Effector CD8-positive, alpha-beta T cell (primary cell): Measurements from ENCODE around the gene CDKAL1.
"Not testable (repeated sequence)": the region's sequence is repeated elsewhere in the genome, so short reads cannot be mapped to it uniquely, and the experiment has no call there.

ENCODE experiments used
- DNase-seq: peaks from one replicate; lab custom pipeline; 2025; lab: John Stamatoyannopoulos, UW

Gene CDKAL1

DNA sequence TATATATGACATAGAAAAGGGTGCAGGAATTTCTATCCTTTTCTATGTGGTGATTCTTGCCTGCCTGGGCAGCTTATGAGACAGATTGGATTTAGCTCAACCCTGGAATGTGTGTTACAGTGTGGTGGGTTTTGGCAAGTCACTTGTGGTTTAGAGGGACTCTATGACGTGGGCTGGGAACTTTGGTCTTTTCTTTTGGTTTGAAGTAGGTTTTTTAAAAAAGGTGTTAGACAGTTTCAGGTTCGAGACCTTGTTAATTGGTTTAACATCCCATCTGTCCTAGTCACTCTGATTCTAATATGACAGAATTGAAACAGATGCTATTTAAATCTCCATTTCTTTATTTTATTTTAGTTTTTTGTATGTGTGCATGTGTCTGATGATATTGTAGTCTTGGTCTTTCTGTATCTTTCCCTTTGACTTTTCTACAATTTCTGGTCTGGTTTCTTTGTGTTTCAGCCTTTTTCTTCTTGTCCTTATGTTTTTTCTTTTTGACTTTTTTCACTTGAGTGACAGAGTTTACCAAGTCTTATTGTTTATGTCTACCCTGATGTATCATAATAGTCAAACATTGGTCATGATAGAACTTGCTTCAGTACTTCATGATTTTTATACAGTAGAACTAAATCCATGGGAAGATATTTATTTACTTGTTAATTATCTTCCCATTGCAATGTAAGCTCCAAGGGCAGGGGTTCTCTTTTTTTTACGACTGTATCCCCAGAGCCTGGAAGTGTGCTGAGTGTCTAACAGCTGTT lies 174.3 kb downstream of the CDKAL1 start:
- DNase-seq, result no peak

DNA sequence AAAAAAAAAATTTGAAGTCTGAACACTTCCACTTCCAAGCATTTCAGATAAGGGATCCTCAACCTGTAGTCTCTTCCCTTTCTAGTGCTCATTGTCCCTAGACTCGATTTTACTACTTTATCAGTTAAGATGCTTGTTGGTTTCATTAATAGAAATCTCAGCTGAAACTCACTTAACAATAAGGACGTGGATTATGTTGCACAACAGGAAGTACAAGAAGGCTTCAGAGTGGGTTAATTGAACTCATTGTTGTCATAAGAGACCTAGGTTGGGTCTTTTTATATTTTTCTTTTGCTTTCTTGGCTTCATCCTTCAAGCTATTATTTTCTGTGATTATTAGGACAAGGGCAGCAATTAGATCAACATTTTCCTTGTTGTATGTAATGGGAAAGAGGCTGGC lies 175.2 kb downstream of the CDKAL1 start:
- DNase-seq, result no peak

DNA sequence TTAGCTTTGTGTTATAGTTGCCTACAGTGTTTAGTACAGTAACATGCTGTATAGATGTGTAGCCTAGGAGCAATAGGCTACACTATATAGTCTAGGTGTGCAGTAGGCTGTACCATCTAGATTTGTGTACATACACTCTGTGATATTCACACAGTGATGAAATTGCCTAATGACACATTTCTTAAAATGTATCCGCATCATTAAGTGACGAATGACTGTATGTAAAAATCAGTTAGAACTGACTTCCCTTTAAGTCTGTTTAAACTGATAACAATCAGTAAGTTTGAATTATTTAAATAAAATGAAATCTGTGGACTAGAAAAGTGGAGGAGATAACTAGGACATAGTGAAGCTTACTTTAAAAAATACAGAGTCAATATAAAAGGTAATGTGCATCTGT lies 176.1 kb downstream of the CDKAL1 start:
- DNase-seq, result no peak

DNA sequence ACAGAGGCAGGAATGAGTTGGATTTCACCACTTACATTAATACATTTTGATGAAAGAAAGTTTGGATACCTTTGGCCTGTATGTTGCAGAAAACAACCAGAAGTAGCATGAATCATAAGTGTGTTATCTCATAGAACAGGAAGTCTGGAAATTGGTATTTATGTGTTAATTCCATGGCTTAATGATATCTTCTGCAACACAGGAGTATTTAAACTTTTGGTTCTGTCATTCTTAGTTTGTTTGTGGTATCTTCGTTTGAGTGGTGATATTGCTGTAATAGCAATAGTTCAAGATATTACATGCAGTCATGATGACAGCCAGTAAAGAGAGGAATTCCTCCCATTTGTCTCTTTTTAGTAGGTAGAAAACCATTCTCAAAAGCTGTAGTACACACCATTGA lies 177.3 kb downstream of the CDKAL1 start:
- no peak for DNase-seq

DNA sequence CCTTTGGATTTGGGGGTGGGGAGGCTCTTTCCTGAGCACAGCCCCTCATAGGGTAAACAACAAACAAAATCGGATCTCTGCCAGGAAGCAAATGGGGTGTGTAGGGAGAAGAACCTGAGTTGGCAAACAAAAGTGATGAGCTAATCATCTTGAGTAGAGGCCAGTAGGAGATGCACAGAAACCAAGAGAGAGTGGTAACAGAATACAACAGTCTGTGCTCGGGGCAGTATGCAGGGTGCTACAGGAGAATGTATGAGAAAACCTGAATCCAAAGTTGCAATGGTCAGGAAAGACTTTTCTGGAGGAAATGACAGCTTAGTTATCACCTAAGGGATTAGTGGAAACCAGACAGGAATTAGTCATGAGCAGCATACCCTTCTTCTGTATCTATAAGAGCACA lies 177.8 kb downstream of the CDKAL1 start:
- no peak for DNase-seq

DNA sequence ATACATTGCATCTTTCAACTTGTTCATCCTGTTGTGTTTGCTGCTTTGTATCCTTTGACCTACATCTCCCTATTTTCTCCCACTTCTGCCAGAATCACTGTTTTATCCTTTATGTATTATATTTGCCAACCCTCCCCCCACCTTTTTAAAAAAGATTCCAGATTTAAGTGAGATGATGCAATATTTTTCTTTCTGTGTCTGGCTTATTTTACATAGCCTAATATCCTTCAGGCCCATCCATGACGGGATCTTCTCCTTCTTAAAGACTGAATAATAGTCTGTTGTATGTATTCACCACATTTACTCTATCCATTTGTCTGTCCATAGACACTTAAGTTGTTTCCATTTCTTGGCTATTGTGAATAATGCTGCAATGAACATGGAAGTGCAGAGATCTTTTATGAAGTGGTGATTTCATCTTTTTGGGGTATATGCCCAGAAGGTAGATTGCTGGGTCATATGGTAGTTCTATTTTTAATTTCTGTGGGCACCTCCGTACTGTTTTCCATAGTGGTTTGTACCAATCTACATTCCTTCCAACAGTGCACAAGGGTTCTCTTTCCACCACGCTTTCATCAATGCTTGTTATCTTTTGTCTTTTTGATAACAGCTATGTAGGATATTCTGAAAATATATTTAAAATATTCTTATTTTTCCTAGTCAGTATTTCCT lies 181.0 kb downstream of the CDKAL1 start:
- DNase-seq, result no peak

DNA sequence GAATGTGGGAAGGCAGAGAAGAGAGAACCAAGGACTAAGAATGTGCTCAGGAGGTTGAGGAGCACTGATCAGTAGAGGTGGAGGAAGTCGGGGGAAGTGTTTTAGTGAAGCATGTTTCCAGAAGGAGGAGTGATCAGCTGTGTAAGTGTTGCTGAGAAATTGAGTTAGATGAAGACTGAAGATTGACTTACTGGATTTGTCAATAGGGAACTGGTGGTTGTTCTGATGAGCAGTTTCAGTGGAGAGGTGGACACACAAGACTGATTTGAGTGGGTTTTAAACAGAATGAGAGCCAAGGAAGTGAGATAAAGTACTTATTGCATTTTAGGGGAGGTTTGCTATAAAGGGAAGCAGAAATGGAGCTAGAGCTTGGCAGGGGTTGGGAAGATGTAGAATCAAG lies 182.6 kb downstream of the CDKAL1 start:
- DNase-seq, result no peak

DNA sequence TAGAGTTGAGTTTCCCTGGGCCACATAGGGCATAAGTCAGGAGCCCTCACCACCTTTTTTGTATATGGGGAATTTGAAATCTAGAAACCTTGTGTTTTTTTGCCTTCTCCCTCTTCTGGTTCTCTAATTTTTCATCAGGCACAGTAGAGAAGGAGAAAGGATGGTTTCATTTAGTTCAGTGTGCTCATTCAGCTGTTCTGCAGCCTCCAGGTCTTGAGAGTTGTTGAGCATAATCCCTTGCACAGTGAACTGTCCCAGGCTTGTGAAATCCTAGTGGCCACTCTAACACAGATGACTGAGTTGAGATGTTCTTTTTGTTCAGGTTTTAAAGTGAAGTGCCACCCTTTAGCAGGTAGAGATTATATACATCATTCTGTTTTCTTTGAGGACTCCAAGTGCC lies 183.5 kb downstream of the CDKAL1 start:
- no peak for DNase-seq

DNA sequence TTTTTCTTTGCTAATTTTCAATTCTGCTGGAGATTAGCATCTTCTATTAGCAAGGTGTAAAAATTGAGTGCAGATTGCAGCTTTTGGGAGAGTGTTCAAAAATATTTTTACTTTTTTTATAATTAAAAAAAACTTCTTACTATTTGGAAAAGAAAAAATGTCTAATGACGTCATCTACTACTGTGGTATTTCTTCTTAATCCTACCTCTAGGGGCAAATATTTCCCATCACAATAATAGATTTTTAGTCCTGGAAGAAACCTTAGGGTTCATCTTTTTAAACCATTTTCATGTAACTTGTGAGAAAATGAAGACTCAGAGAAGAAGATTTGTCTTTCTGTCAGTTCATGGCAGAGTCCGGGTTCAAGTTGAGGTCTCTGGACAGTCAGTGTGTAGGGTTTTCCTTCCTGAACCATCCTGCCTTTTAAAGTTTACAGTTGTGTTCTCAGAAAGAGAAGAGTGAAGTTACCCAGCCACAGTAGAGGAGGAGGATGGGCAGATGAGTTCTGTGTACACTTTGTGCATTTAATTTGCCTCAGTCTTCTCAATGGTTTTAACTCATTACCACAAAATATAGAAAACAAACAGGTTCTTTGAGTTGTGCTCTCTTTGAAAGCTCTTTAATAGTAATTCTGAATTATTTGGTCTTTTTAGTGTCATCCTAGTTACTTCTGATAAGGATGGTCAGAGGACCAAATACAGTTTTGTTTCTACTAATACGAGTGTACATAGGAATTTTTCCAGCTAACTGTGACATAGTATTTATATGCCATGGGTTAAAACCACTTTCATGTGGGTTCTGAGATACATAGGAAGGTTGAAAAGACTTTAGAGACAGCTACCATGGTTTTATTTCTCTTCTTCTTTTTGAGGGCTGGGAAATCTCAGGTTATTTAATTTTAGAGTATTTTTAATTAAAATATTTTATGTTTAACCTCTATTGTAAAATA lies 184.7 kb downstream of the CDKAL1 start:
- no peak for DNase-seq

DNA sequence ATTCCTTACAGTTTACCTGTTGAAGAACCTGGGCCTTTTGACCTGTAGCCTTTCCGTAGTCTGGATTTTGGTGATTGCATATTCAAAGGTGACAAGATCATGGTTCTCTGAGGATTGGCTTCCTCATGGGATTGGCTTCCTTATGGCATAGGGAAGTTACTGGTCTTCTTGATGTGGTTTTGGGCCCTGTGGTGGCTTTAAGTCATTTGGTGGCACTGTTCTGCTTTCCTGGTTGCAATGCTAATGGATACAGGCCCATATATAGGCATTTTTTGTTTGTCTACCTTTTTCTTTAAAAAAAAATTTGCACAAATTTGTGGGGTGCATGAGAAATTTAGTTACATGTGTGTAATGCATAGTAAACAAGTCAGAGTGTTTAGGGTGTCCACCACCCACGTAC lies 185.7 kb downstream of the CDKAL1 start:
- no peak for DNase-seq

DNA sequence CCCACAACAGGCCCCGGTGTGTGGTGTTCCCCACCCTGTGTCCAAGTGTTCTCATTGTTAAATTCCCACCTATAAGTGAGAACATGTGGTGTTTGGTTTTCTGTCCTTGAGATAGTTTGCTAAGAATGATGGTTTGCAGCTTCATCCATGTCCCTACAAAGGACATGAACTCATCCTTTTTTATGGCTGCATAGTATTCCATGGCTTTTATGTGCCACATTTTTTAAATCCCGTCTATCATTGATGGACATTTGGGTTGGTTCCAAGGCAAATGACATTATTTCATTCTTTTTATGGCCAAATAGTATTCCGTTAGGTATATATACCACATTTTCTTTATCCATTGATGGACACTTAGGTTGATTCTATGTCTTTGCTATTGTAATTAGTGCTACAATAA lies 186.9 kb downstream of the CDKAL1 start:
- DNase-seq, result not testable (repeated sequence)

DNA sequence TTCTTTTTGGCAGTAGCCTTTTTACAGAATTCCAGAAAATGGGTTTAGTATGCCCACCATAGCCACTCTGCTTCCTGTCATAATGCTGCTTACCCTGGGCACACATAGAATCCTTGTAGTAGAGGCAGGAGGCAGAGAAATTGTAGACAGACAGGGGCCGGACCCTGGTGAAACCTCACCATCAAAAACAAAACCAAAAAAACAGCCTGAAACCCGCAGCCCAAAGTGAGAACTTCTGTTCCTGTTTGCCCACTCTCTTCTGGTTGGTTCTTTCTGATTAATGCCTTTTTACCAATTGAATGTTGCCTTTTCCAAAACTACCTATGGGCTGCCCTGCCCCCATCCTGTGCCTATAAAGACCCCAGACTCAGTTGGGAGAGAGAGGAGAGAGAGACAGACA lies 188.2 kb downstream of the CDKAL1 start:
- no peak for DNase-seq

DNA sequence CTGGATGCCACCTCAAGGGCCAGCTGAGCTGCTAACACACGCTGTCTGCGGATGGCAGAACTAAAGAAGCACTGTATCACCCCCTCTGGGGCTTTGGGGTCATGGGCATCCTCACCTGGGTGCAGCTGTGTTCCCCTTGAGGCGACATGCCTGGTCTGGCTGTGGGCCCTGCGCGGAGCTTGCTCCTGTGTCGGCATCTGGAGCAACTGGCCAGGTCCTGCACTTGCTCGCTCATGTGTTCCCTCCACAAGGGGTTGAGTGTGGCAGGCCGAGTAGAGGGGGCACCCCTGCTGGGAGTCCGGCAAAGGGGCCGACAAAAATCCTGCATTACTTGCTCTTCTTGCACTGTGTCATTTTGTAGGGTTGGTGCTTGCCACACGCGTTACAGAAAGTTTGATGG lies 189.0 kb downstream of the CDKAL1 start:
- DNase-seq, result no peak

DNA sequence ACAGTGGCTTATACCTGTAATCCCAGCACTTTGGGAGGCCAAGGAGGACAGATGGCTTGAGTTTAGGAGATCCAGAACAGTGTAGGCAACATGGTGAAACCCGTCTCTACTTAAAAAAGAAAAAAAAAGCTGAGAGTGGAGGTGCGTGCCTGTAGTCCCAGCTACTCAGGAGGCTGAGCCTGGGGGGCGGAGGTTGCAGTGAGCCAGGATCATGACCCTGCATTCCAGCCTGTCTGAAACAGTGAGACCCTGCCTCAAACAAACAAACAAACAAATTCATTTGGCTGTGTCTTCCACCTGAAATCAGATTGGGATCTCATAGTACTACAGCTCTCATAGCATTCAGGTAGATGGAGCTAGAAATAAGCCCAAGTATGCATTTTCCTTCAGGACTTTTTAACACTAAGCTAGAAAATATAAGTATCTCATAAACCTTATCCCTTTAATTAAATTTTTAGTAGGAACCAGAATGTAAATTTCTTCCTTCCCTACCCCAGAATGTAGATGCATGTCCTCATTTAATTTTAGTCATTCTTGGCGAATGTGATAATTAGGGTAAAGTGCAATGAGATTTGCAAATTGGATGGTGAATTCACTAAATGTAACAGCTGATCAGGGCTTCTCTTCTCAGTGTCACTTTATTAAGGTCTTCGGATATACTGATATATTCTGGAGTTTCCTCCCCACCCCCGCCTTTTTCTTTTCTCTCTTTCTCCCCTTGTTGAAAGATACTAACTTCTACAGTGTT lies 190.4 kb downstream of the CDKAL1 start:
- no peak for DNase-seq

DNA sequence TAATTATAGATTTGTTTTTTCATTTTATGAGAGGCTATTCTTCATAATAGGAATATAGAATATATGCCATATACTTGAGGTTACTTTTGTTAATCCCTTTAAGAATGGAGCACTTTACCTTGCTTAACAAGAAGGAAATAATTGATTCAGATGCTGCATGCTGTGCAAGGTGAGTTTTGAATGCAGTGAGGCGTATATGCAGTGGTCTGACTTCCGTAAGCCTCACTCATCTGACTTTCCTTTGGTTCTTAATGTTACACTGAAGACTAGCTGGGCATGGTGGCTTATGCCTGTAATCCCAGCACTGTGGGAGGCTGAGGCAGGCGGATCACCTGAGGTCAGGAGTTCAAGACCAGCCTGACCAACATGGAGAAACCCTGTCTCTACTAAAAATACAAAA lies 191.0 kb downstream of the CDKAL1 start:
- DNase-seq, result not testable (repeated sequence)

DNA sequence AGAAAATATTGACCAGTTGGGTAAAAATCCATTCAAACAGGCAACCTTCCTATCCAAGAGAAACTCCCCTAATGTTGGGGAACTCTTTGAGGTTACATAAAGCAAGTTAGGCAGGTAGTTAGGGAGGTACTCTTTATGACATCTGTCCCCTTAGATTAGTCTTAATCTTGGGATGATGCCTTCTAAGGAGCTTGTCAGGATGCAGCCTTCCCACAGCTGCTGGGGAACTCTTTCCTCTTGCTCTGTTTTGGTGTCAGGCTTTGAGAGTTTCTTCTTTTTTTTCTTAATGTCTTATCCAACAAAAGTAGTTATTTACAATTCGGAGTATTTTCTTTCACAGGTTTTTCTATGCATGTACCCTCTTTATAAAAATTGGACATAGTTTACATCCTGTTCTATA lies 194.8 kb downstream of the CDKAL1 start:
- DNase-seq, result no peak

DNA sequence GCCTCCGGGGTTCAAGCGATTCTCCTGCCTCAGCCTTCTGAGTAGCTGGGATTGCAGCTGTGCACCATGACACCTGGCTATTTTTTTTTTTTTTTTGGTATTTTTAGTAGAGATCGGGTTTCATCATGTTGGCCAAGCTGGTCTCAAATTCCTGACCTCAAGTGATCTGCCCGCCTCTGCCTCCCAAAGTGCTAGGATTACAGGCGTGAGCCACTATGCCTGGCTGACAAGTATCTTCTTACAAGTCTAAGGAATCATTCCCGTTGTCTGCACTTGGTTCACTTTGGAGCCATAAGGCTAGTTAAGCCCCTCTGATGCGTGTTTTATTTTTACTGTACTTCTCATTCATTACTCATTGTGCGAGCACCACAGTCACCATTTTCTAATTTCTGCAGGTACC lies 198.1 kb downstream of the CDKAL1 start:
- DNase-seq, result not testable (repeated sequence)

DNA sequence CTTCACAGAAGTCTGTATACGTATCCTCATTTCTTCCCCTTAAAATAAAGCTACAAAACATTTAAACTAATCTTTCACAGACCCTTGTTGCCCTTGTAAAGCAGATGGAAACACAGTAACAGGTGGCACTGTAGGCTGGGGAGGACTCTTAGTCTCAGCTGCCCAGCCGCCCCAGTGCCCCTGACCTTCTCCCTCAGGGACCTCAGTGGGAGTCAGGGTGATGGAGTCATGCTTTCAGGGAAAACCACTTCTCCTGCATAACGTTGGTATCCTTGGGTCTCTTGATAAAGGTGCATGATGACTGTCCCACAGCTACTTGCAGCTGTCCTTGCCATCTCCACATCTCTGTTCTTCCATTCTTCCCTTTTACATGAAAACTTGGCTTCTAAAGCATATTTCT lies 198.6 kb downstream of the CDKAL1 start:
- DNase-seq, result no peak

DNA sequence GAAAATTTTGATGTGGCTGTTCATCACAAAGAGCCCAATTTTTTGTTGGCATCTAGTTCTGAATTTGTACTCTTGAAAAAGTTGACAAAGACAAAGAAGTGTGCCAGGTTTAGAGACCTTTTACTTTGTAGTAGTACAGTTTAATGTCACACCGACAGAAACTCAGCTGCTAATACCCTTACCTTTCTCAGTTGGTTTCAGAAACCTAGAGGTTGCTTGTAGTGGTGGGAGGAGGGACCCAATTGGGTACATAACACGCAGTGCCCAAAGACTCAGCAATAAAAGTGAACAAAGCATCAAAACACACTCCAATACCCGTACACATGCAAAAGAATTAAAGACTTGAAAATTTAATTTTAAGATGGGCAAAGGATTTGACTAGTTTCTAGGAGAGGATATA lies 203.7 kb downstream of the CDKAL1 start:
- no peak for DNase-seq

DNA sequence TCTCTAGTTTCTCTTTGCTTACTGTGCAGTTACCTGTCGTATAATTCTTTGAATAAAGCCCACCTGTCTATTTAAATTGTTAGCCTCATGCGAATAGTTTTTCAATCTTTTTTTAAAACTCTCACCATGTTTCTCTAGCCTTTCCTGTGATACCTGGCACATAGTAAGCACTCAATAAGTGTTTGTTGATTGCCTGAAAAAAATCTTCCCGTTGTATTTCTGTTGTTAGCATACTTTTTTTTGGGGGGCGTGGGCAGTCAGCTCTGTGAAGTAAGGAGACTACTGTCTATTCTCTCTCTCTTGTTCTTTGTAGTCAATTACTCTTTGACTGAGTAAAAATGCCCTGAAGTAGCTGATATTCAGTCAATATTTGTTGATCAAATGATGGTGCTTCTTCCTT lies 205.8 kb downstream of the CDKAL1 start:
- DNase-seq, result no peak

DNA sequence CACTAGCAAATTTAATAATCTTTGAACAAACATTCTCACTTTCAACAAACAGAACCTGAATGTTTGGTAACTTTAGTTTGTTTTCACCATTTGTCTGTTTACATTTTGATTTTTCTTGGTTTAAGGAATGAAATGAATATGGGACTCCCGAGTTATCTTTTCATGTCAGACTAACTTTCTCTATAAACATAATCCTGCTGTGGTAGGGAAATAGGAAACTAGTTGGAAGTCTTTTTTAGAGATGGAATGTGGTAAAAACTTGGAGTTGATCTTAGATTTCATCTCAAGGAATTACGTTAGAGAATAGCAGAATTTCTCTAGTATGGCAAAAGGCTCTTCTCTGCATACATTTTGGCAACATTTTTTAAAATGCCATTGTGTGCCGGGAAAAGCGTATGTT lies 206.5 kb downstream of the CDKAL1 start:
- DNase-seq, result no peak

DNA sequence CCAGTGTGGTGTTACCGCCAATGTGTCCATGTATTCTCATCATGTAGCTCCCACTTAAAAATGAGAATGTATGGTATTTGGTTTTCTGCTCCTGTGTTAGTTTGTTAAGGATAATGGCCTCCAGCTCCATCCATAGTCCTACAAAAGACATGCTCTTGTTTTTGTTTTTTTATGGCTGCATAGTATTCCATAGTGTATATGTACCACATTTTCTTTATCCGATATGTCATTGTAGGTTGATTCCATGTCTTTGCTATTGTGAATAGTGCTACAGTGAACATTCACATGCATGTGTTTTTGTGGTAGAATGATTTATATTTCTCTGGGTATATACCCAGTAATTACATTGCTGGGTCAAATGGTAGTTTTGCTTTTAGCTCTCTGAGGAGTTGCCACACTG lies 207.2 kb downstream of the CDKAL1 start:
- no peak for DNase-seq
